ENCODE data around the gene FBXO36.

The FBXO36 gene

DNA sequence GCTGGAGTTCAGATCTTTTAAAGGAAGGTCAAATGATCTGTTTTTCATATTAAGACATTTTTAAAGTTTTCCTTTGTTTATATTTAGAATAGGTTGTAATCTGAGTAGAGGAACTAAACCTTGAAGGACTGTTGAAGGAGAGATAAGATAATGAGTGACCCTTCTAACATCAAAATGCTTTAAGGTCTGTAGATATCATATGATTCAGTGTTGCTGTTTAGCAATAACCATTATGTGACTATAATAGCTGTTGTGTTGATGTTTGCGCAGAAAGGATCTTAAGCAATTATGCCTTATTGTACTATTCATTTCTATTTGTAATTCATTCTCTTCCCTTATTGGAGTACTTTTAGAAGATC, 86.4 kb downstream of the FBXO36 start:
- H3K27ac ChIP-seq = no peak overlapping the region
- H3K4me3 ChIP-seq (IDR thresholded peaks at IDR 0.05; ENCODE audit: insufficient read depth, low read depth, low read length) = no peak overlapping the region
- H3K4me1 ChIP-seq (ENCODE audit: low read depth, poor library complexity, severe bottlenecking) = peaks cover 6% of the 10 kb centered on the region
- 0 out of 2 replicates have a peak overlapping the region, but pooled peaks have one; percentile 14 for H2AFZ ChIP-seq (ENCODE audit: low read depth)
- H3K36me3 ChIP-seq (ENCODE audit: insufficient read depth) = no peaks in the 10 kb centered on the region
- no peak overlapping the region for H3K9ac ChIP-seq
- no peaks in the 10 kb centered on the region for H3K79me2 ChIP-seq (ENCODE audit: insufficient read depth, low read depth)
- TF ChIP-seq, protein P1, sequence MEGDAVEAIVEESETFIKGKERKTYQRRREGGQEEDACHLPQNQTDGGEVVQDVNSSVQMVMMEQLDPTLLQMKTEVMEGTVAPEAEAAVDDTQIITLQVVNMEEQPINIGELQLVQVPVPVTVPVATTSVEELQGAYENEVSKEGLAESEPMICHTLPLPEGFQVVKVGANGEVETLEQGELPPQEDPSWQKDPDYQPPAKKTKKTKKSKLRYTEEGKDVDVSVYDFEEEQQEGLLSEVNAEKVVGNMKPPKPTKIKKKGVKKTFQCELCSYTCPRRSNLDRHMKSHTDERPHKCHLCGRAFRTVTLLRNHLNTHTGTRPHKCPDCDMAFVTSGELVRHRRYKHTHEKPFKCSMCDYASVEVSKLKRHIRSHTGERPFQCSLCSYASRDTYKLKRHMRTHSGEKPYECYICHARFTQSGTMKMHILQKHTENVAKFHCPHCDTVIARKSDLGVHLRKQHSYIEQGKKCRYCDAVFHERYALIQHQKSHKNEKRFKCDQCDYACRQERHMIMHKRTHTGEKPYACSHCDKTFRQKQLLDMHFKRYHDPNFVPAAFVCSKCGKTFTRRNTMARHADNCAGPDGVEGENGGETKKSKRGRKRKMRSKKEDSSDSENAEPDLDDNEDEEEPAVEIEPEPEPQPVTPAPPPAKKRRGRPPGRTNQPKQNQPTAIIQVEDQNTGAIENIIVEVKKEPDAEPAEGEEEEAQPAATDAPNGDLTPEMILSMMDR (conservative IDR thresholded peaks at IDR 0.05; ENCODE audit: low read depth, low read length) = no peak
- H3K4me2 ChIP-seq = 0 out of 2 replicates have a peak overlapping the region, but pooled peaks have one; percentile 24
- no peaks in the 10 kb centered on the region for H4K20me1 ChIP-seq (ENCODE audit: insufficient read depth)
- no peaks in the 10 kb centered on the region for H3K27me3 ChIP-seq (ENCODE audit: insufficient read depth, low read depth)

DNA sequence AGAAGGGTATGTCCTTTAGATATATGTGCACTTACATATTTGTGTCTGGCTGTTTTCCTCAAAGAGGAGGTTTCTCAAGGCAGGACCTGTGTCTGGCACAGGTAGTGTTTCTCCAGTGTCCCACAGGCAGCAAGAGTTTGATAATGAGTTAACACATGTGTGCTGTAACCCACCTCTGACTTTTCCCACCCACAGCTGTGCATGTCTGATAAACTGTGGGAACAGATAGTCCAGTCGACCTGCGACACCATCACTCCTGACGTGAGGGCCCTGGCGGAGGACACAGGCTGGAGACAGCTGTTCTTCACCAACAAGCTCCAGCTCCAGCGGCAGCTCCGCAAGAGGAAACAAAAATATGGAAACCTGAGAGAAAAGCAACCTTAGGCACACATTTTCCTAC, 88.2 kb downstream of the FBXO36 start:
- H3K4me2 ChIP-seq = no peak overlapping the region
- H4K20me1 ChIP-seq (ENCODE audit: insufficient read depth) = no peaks in the 10 kb centered on the region
- peaks cover 6% of the 10 kb centered on the region for H3K4me1 ChIP-seq (ENCODE audit: low read depth, poor library complexity, severe bottlenecking)
- no peaks in the 10 kb centered on the region for H3K79me2 ChIP-seq (ENCODE audit: insufficient read depth, low read depth)
- H2AFZ ChIP-seq (ENCODE audit: low read depth) = no peak overlapping the region
- H3K9ac ChIP-seq = no peak overlapping the region
- no peaks in the 10 kb centered on the region for H3K27me3 ChIP-seq (ENCODE audit: insufficient read depth, low read depth)
- TF ChIP-seq, protein P1 (conservative IDR thresholded peaks at IDR 0.05; ENCODE audit: low read depth, low read length) = no peak
- H3K27ac ChIP-seq = no peak overlapping the region
- H3K36me3 ChIP-seq (ENCODE audit: insufficient read depth) = no peaks in the 10 kb centered on the region
- H3K4me3 ChIP-seq (IDR thresholded peaks at IDR 0.05; ENCODE audit: insufficient read depth, low read depth, low read length) = no peak overlapping the region

DNA sequence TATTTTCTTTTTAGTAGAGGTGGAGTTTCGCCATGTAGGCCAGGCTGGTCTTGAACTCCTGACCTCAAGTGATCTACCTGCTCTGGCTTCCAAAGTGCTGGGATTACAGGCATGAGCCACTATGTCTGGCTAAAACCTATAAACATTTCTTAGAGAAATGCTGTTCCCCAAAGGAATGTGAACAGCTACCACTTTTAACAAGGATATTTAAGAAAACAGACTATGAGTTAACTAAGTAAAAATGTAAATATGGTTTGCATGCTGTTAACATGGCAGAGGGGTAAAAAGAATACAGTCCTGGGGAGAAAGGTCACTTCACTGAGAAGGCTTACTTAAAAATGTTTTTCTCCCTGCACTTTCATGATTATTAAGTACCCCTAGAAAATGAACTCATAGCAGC, 89.3 kb downstream of the FBXO36 start:
- no peak overlapping the region for H3K27ac ChIP-seq
- H3K27me3 ChIP-seq (ENCODE audit: insufficient read depth, low read depth) = no peaks in the 10 kb centered on the region
- TF ChIP-seq, protein P1 (conservative IDR thresholded peaks at IDR 0.05; ENCODE audit: low read depth, low read length) = no peak
- H3K4me1 ChIP-seq (ENCODE audit: low read depth, poor library complexity, severe bottlenecking) = peaks cover 6% of the 10 kb centered on the region
- H3K4me3 ChIP-seq (IDR thresholded peaks at IDR 0.05; ENCODE audit: insufficient read depth, low read depth, low read length) = no peak overlapping the region
- no peak overlapping the region for H3K4me2 ChIP-seq
- no peak overlapping the region for H3K9ac ChIP-seq
- no peak overlapping the region for H2AFZ ChIP-seq (ENCODE audit: low read depth)
- H4K20me1 ChIP-seq (ENCODE audit: insufficient read depth) = no peaks in the 10 kb centered on the region
- no peaks in the 10 kb centered on the region for H3K36me3 ChIP-seq (ENCODE audit: insufficient read depth)
- H3K79me2 ChIP-seq (ENCODE audit: insufficient read depth, low read depth) = no peaks in the 10 kb centered on the region

DNA sequence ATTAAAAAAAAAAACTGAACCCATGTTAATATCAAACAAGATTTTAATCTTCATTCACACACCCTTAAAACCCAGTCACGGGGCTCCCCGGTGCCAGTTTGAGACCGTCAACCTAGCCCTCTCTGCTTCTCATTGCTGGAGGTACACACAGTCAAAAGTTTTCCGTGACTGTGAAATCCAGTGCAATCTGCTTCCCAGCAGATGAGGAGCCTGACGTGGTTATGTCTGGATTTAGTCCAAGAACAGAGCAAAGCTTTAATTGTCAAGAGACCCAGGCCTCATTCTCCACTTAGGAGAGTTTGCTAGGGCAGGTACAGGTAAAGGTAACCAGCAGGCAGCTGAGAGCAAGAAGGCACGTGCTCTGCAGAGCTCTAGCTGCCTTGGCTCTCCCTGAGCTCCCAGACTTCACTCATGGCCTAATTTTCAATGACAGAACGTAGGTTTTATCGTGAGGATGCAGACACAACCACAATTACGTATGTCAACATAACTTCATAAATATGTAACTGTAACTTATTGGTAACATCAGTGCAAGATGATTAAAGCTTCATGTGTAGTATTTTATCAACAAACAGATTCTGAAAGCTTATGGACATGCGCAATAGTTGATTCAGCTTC, 90.1 kb downstream of the FBXO36 start:
- H3K36me3 ChIP-seq (ENCODE audit: insufficient read depth) = no peaks in the 10 kb centered on the region
- H3K4me1 ChIP-seq (ENCODE audit: low read depth, poor library complexity, severe bottlenecking) = peaks cover 6% of the 10 kb centered on the region
- H3K4me3 ChIP-seq (IDR thresholded peaks at IDR 0.05; ENCODE audit: insufficient read depth, low read depth, low read length) = no peak overlapping the region
- H3K4me2 ChIP-seq = no peak overlapping the region
- no peaks in the 10 kb centered on the region for H3K27me3 ChIP-seq (ENCODE audit: insufficient read depth, low read depth)
- TF ChIP-seq, protein P1 (conservative IDR thresholded peaks at IDR 0.05; ENCODE audit: low read depth, low read length) = no peak
- no peak overlapping the region for H3K9ac ChIP-seq
- no peaks in the 10 kb centered on the region for H3K79me2 ChIP-seq (ENCODE audit: insufficient read depth, low read depth)
- no peaks in the 10 kb centered on the region for H4K20me1 ChIP-seq (ENCODE audit: insufficient read depth)
- no peak overlapping the region for H3K27ac ChIP-seq
- H2AFZ ChIP-seq (ENCODE audit: low read depth) = no peak overlapping the region

All from KMS-11 (cell line).